Measurements from ENCODE around the gene CSTPP1.

CSTPP1 gene

DNA sequence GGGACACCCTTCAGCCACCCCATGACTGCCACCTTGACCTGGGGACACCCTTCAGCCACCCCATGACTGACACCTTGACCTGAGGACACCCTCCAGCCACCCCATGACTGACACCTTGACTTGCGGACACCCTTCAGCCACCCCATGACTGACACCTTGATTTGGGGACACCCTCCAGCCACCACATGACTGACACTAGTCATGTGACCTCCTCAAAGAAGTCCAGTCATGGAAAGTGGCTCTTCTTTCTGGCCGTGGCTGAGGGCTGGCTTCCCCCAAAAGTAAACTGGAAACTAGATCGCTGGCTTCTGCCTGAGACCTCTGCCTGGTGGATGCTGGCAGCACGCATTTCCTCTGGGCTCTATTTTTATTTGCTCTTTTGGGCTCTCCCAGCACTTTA, 211.7 kb downstream of the CSTPP1 start:
- TF ChIP-seq CTCF (IDR thresholded peaks at IDR 0.05; ENCODE audit: low read depth, low read length): no peak
- no peak for DNase-seq (ENCODE audit: extremely low read depth, low read depth)

DNA sequence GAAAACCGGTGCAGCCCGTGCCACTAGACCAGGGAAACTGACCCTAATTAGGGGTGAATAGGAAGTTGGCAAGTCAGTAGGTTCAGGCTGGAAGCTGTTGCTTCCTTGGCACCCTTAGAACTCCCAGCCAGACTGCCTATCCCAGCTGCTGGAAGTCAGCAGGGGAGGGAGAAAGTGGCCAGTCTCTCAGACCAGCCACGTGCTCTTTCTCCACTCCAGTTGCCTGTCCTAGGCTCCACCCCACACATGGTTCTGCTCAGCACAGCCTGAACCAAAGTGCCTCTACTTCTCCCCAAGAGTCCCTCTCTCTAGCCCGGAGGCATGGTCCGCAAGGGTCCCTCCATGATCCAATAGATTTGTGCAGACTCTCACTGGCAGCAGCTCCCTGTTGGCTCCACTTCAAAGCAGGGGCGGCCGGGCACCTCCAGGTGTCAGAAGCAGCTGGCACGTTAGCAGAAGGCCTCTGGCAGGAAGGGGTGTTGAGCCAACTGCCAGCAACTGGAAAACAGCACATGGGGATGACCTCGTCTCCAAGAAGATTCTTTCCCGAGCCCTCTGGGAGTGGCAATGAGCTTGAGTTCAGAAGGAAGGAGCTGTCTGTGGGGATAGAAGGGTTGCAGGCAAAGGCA, 212.5 kb downstream of the CSTPP1 start:
- no peak for TF ChIP-seq CTCF (IDR thresholded peaks at IDR 0.05; ENCODE audit: low read depth, low read length)
- DNase-seq (ENCODE audit: extremely low read depth, low read depth): peak; percentile 5

DNA sequence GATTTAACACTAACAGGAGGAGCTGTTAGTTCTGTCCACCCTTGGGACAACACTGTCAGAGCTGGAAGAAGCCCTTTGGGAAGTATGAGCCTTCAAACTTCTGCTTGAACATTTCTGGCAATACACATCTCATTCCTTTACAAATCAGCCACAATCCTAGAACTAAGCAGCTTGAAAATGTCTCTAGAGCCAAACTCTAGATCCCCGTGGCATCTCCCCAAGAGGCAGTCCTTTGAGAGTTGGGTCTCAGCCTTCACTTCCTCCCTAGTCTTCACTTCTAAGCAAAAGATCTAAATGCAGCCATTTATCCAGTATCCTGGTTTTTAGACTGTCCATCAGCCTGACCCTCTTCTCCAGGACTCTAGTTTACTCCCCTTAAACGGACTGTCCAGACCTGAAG, 213.2 kb downstream of the CSTPP1 start:
- TF ChIP-seq CTCF (IDR thresholded peaks at IDR 0.05; ENCODE audit: low read depth, low read length): no peak

GRCh38 chr11:47152126-47152952, 215.8 kb downstream of the CSTPP1 start:
- no peak for TF ChIP-seq CTCF (IDR thresholded peaks at IDR 0.05; ENCODE audit: low read depth, low read length)
- no peak for DNase-seq (ENCODE audit: extremely low read depth, low read depth)

More for the DNA sequence above, 213.2 kb downstream of the CSTPP1 start:
- DNase-seq (ENCODE audit: extremely low read depth, low read depth): no peak

DNA sequence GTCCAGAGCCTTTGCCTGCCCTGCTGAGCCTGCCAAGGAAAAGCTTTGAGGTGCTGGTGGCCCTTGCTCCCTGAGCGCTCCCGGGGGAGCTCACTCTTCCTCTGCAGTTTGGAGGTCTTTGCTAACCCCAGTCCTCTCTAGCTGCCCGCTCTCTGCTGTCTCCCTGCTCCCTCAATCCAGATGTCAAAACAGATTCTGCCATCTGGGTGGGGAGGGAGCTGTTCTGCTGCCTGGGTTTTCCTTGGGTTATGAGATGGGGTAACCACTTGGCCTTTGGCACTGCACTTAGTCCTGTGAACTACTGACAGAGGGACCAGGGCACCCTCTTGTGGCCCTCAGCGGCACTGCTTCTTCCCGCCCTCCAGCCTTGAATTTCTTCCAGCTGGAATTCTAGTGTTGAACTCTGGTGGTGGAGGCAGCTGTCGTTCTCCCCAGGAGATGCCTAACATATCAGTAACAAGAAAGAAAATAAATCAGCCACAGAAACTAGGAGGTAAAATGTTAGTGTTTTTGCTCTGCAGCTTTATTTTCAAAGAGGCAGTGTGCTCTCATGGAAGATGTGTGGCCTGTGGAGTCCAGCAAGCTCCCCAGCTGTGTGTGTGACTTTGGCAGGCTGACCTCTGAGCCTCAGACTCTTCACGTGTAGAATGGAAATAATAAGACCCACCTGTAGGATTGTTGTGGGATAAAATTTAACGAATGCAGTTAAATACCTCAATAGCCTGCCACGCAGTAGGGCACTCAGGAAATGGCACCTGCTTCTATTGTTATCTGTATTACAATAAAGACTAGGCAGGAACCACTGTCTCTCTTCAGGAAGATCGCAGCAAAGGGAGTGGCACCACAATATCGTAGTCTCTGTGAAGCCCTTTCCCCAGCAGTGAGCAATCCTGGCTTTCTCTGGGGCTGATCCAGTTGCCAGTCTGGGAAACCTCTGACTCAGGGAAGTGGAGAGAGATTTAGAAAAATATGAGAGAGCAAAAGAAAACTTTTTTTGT, 216.7 kb downstream of the CSTPP1 start:
- TF ChIP-seq CTCF (IDR thresholded peaks at IDR 0.05; ENCODE audit: low read depth, low read length): peak; percentile 100
- peak; percentile 63 for DNase-seq (ENCODE audit: extremely low read depth, low read depth)

DNA sequence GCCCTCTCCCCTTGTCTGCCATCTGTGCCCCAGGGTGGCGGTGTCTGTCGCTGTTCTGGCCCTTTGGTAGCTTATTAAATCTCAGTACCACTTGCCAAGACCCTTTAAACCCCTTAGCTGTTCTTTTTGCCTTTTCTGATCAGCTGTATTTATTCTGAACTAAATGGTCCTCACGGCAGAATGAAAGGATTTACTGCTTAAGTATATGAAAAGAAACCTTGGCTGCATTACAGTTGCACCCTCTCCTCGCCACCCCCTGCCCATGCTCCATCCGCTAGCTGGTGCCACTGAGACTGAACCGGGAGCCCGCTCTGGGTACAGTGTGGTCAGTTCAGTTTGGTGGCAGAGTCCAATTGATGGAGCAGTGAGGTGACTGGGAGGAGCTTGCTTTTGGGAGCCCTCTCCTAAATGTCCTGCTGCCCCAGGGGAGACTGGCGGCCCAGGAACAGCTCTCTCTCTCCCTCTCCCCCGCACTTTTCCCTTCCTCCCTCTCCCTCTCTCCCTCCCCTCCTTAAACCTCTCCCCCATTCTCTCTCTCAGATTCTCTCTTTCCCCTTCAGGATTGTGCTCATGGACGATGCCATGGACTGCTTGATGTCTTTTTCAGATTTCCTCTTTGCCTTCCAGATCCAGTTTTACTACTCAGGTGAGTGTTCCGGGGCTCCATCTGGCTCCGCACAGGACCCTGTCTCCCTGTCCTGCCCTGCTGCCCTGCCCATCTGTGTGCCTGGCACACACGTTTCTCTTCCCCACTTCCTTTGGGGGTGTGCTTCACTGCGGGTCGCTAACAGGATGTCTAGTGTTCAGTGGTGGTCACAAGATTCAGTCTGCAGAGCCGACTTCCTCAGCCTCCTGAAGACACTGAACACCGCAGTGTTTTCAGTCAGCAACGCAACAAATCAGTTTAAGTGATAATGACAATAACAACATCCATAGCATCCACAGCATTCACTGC, 218.3 kb downstream of the CSTPP1 start:
- DNase-seq (ENCODE audit: extremely low read depth, low read depth): no peak

More for the DNA sequence above, 218.3 kb downstream of the CSTPP1 start:
- no peak for TF ChIP-seq CTCF (IDR thresholded peaks at IDR 0.05; ENCODE audit: low read depth, low read length)

Measured in AG09319 (cell line).